ENCODE data around the gene DPYSL4.

The DPYSL4 gene

GRCh38 chr10:132164761-132165278, 21.9 kb upstream of the DPYSL4 start:
- DNase-seq = no peak

DNA sequence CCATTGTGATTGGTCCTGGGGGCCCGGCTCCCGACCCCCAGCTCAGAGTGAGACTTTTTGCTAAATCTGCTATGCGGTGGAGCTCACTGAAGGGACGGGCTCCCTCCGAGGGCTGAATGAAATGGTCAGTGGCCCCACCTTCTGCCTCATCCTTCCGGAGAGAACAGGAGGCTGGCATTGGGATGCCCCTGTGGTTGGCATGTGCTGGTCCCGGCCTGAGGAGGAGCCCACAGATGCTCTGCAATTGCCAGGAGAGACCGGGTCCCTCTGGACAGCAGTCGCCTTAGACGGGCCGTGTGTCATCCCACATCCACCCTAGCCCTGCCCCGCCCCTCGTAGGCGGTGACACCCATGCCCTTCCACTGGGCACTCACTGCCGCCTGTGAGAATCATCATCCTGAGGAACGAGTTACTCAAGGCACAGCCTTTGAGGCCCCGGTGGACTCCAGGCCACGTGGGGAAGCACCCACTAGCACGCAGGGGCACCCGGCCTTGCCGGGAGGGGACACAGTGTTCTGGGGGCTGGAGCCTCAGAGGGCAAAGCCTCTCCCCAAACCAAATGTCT, 21.2 kb upstream of the DPYSL4 start:
- no peak for DNase-seq

DNA sequence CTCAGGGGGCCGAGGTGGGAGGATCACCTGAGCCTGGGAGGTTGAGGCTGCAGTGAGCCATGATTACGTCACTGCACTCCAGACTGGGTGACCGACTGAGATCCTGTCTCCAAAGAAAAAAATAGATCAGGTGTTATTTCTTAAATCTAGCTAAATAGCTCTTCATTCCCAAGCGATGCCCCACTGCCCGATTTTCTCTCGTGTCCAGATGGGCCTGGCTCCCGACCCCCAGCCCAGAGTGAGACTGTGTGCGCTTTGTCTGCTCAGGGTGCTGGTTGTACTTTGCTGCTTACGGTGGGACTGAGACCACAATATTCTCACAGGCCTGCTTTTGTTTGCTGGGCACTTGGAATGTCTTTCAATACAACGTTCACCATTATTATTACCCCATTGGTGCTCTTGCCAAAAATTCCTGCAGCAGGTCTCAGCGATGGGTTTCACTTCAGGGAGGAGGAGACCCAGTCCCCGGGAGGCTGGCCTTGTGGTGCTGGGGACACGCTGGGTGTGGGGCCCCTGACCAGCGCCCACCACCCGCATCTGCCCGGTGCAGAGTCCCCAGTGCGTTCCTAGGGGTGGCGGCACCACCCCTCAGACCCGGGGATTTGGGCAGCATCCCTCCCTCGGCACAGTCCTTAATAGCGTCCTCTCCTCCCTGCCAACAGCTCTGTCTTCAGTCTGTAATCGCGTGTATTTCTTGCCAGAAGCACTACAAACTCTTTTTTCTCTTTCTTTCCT, 20.4 kb upstream of the DPYSL4 start:
- no peak for DNase-seq

DNA sequence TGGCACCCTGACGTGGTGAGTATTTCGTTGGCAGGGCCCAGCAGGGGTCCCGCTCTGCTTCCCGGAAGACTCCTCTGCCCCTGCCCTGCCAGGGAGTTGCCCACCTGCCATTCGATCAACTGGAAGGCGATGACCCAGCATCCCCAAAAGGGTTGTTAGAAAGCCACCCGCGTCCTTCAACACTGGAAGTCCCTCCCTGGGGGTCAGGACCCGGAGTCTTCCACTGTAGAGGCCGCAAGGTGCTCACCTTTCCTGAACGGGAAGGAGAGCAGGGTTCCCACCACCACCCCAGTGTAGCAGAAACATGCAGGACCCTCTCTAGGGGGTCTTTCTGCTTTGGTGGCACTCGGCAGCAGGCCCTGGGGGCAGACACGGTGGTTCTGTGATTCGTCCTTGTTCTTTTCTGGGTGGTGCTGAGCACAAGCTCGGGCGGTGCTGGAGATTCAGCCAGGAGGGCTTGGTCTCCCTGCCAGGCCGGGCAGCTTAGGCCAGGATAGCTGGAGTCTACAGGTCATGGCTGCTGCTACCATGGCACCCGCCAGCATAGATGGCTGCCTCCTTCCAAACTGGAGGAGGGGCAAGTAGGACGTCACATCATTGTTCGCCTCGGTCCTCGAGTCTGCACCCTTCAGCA, 19.6 kb upstream of the DPYSL4 start:
- DNase-seq = no peak

DNA sequence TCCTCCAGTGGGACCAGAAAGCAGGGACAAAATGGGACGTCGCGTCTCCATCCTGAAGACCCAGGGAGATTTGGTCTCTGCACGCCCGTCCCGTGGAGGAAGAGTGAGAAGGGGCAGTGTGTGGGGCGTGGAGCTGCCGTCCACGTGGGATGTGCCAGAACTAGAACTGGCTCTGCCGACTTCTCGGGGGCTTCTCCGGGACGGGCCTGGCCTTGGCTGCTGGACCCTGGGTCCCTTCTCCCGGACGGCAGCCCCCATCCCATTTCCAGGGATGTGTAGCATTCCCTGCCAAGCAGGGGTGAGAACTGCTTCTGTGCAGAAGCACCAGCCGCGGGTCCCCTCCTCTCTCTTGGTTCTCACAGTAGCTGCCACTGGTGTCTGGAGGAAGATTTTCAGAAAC, 18.8 kb upstream of the DPYSL4 start:
- no peak for DNase-seq

DNA sequence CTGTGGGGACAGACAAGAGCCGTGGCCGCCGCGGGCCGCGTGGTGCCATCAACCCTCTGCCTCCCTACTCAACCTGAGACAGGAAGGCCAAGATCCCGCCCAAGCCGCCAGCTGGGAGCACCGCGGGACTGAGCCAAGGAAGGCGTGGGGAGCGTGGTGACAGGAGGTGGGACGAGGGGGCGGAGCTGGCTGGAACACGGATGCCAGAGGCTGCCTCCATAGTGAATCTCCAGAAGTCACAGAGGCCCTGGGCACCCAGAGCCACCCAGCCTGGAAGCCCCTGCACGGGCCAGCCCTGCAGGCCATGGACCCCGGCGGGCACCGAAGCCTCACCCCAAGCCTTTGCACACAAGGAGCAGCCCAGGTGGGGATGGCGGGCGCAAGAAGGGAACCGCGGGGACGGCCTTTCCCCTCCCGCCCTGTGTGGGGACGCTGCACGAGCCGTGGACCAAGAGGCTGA, 18.1 kb upstream of the DPYSL4 start:
- DNase-seq = no peak

DNA sequence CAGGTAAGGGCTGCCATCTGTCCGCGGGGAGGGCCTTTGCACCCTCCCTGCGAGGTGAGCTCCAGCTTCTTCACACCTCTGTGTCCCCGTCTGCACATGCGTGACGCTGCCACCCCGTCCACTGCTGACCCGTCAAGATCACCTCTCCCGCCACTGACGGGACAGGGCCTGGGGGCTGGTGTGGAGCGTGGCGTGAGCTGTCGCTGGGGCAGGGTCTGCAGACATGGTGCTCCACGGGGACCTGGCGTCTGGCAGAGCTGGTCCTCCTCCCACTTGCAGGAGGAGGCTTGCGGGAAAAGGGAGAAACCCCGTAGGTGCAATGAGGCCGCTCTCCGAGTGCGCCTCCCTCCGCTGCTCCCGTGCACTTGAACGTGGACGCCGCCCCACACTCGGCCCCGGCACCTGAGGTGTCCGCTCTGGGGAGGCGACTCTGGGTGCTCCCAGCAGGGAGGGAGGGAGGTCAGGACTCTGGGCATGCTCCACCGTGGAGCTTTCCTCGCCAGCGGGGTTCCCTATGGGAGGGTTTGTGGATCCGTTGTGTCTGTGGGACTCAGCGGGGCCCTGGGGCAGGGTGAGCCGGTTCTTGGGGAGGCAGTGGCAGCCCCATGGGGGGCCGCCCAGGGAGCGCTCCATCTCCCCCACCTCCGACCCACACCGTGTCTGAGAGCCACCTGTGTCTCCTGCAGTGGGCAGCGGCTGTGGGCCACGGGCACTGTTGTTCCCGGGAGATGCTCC, 17.6 kb upstream of the DPYSL4 start:
- DNase-seq = no peak

DNA sequence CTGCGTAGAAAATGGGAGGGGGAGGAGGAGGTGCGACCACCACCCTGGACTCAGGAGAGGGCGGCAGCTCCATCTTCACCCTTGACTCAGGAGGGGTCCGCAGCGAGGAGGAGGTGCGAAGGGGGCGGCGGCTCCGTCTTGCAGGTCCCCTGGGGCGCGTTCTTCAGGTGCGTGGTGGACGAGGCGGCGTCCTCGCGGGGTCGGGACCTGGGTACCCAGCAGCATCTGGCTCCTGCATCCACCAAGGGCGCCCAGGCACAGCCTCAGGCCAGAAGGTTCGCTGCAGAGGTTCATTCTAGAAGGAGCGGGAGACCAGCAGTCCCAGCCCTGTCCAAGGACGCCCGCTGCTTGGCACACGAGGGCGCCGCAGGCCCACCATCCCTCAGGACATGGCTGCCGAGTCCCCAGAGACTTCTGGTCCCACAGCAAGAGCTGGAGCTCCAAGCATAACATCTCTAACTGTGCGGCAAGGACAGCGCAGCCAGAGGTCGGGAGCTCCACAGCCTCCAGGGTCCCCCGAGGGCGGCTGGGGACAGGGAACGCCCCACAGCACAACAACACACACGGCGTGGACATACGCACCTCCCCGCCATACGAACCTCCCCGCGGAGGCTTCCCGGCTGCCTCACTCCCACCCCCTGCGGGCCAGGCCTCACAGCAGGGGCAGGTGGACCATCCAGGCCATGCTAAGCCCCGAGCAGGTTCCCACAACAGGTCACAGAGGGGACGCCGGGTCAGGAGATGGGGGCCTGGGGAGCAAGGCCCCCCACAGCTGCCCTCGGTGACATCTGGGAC, 16.8 kb upstream of the DPYSL4 start:
- DNase-seq = no peak

GRCh38 chr10:132170561-132171361, 16.0 kb upstream of the DPYSL4 start:
- no peak for DNase-seq

DNA sequence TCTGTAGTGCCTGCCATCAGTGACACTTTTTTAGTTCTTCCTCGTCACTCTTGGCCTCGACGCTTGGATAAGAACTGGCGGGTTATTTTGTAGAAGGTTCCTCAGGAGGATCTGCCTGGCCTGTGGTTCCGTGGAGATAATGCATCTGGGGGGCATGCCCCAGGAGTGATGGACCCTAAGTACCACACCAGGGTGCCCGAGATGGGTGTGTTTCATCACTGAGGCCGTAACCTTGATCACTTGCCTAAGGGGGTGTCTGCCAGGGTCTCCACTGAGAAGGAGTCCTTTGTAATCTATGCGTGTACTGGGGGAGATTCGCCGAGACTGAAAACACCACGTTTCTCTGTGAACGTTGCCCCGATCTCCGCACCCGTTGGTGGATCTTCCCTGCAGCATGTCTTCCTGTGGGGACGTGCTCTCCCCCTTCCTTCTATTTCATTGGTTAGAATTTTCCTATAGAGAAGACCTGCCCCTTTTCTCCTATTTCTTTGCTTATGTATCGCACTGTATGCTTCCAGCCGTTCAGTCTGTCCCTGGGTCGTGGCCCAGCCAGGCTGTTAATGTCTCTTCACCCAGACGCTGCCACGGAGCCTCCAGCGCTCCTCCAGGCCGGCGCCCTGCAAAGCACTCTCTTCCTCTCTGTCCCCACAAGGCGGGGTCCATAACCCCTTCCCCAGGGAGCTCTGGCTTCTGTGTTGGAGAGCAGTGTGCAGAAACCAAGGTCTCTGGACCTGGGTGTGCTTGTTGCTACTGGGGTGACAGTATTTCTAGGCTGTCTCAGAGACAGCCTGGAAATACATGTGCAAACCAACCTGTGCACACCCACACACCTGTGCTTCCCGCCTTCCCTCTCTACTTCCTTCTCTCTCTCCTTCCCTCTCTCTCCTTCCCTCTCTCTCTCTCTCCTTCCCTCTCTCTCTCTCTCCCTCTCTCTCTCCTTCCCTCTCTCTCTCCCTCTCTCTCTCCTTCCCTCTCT, 14.4 kb upstream of the DPYSL4 start:
- DNase-seq = no peak

DNA sequence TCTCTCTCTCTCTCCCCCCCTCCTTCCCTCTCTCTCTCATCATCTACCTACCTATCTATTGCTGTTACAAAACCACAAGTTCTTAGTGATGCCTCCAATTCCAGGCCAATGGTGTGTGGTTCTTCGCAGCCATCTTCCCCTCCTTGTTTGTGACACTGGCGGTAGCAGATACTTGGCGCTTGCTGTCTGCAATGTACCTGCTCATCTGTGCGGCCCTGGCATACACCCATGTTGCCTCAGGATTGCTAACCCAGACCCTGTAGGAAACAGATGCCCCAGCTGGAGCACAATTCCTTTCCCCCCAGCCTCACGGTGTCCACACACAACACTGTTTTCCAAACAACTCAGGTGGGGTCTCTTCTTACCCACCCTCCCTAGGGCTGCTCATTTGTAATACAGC, 13.6 kb upstream of the DPYSL4 start:
- DNase-seq = peak in 1 of 6 experiments; percentile 10

DNA sequence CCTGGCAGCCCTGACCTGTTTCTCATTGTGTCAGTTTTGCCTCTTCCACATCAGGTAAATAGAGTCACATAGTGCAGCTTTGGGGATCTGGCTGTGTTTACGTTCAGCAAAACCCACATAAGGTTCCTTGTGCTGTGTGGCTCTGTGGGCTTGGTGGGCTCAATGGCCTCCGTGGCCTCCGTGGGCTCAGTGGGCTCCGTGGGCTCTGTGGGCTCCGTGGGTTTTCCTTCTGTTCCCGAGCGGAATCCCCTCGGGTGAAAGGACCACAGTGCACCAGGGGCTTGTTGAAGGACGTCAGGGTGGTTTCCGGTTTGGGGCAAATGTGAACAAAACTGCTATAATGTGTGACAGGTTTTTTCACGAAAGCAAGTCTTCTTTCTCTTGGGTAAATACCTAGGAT, 12.5 kb upstream of the DPYSL4 start:
- DNase-seq = no peak

DNA sequence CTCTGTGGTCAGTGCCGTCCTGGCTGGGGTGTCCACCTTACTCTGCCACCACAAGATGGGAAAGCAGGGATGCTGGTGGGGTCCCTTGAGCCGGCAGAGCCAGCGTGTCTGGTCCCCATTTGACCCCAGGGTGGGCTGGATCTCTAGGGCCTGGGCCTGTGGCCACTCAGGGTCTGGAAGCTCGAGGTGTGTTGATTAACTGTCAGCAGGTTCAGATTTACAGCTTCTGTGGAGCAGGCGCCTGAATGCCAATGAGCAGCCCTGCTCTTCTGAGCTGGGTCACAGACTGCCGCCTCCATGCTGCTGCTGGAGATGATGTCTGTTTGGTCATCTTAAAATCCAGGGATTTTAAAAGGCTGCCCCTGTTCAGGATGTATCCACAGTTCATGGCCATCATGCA, 11.3 kb upstream of the DPYSL4 start:
- no peak for DNase-seq

GRCh38 chr10:132175907-132176581, 10.7 kb upstream of the DPYSL4 start:
- DNase-seq = no peak

DNA sequence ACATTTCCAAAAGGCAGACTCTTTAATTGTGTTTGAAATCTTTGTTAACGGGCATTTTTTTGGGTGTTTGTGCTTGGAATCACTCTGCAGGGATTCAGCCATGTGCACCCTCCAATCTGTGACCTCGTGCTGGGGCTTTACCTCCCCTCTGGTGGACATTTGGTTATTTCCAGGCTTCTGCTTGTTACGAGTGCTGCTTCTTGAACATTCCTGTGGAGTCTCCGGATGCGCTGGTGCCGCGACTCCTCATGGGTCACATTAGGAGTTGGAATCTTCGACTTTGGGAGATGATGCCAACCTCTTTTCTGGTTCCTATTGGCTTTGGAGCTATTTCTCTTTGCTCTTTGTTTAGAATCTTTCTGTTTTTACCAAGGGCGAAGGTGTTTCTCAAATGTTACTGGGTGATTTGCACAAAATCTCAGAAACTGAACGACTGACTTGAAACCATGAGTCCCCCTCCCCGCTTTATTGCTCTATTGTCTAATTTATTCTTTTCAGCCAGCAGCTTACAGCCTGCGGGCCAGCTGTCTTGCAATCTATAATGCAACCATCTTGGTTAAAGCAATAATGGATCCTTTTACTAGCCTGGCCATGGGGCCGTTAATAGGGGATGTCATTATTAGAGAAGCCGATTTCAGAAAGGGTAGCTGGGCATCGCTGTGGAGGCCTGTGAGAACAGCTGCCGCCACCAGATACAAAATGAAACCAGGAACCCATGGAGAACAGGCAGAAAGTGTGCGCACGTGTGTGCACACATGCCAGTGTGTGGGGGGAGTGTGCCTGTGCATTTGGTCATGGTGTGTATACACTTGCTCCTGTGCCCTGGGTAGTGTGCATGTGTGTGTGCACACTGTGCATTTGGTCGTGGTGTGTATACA, 9.9 kb upstream of the DPYSL4 start:
- DNase-seq = no peak

- no peak for DNase-seq
These were observed 8.7 kb upstream of the DPYSL4 start for GRCh38 chr10:132178046-132178445.

- DNase-seq = no peak
These were observed 7.8 kb upstream of the DPYSL4 start for GRCh38 chr10:132178672-132179545.

Measured in stimulated activated naive CD4-positive, alpha-beta T cell (primary cell).